HepG2 (cell line): Measurements from ENCODE around the gene RAE1. TPM values are rescaled to one million over a fixed set of nuclear protein-coding genes. Genes with fewer than 3 reads are reported as not detected.
A peak's percentile ranks its signal among the peaks of the same experiment; 100 is the strongest.

Experiments
- AFF4 ChIP-seq: sonication (generic); formaldehyde crosslinking; IDR thresholded peaks from 2 replicates; pipeline ENCODE4 v1.4.0; 2020; ENCODE audit warnings: missing genetic modification reagents
- CENPBD1 ChIP-seq: sonication (generic); formaldehyde crosslinking; IDR thresholded peaks from 2 replicates; pipeline ENCODE4 v1.8.0; 2022; ENCODE audit warnings: missing genetic modification reagents, low read depth, mild to moderate bottlenecking, borderline replicate concordance
- E2F1 ChIP-seq: sonication (generic); formaldehyde crosslinking; IDR thresholded peaks from 2 replicates; pipeline ENCODE4 v1.5.0; 2020; ENCODE audit warnings: missing genetic modification reagents
- ELF1 ChIP-seq: sonication (generic); formaldehyde crosslinking; IDR thresholded peaks from 2 replicates; pipeline ENCODE4 v1.4.0; 2020; ENCODE audit warnings: missing genetic modification reagents
- ETS1 ChIP-seq: sonication (generic); formaldehyde crosslinking; IDR thresholded peaks from 2 replicates; pipeline ENCODE4 v1.4.0; 2020; ENCODE audit warnings: missing genetic modification reagents
- GATA4 ChIP-seq: sonication (generic); IDR thresholded peaks from 2 replicates; pipeline ENCODE4 v1.6.1; 2016; ENCODE audit warnings: antibody characterized with exemption, low read depth, borderline replicate concordance
- KMT2A ChIP-seq: sonication (generic); formaldehyde crosslinking; IDR thresholded peaks from 2 replicates; pipeline ENCODE4 v1.4.0; 2020; ENCODE audit warnings: missing genetic modification reagents
- LBX2 ChIP-seq: sonication (generic); formaldehyde crosslinking; IDR thresholded peaks from 2 replicates; pipeline ENCODE4 v1.5.0; 2020; ENCODE audit warnings: missing genetic modification reagents, mild to moderate bottlenecking, borderline replicate concordance
- LRRFIP1 ChIP-seq: sonication (generic); formaldehyde crosslinking; conservative IDR thresholded peaks from 2 replicates; pipeline ENCODE4 v1.4.0; 2020; ENCODE audit warnings: missing genetic modification reagents
- MYNN ChIP-seq: sonication (generic); formaldehyde crosslinking; IDR thresholded peaks from 2 replicates; pipeline ENCODE4 v1.4.0; 2020; ENCODE audit warnings: mild to moderate bottlenecking, low read depth, missing genetic modification reagents
- REXO4 ChIP-seq: sonication (generic); formaldehyde crosslinking; IDR thresholded peaks from 2 replicates; pipeline ENCODE4 v1.8.0; 2022; ENCODE audit warnings: missing genetic modification reagents, mild to moderate bottlenecking, borderline replicate concordance
- SAFB2 ChIP-seq: sonication (generic); formaldehyde crosslinking; IDR thresholded peaks from 2 replicates; pipeline ENCODE4 v1.5.1; 2020; ENCODE audit warnings: missing genetic modification reagents, low read depth, mild to moderate bottlenecking, borderline replicate concordance
- SRSF1 ChIP-seq: fragments of 200-400 bp; formaldehyde crosslinking; optimal IDR thresholded peaks from 2 replicates; pipeline ENCODE3; 2017; ENCODE audit warnings: mild to moderate bottlenecking, low read depth, low read length, moderate library complexity
- YY1 ChIP-seq: IDR thresholded peaks from 2 replicates; pipeline ENCODE4 v1.6.1; 2011; ENCODE audit warnings: low read length, low read depth, moderate library complexity, mild to moderate bottlenecking; ENCODE audit not compliant: insufficient read depth, insufficient replicate concordance
- ZFP37 ChIP-seq: sonication (generic); formaldehyde crosslinking; IDR thresholded peaks from 2 replicates; pipeline ENCODE4 v1.4.0; 2020; ENCODE audit warnings: missing genetic modification reagents, borderline replicate concordance
- ZNF143 ChIP-seq: sonication (generic); formaldehyde crosslinking; IDR thresholded peaks from 2 replicates; pipeline ENCODE4 v1.4.0; 2020; ENCODE audit warnings: missing genetic modification reagents
- ZNF260 ChIP-seq: sonication (generic); formaldehyde crosslinking; IDR thresholded peaks from 2 replicates; pipeline ENCODE4 v1.4.0; 2020; ENCODE audit warnings: missing genetic modification reagents, low read depth, mild to moderate bottlenecking, borderline replicate concordance
- ZNF580 ChIP-seq: IDR thresholded peaks from 2 replicates; pipeline ENCODE4 v1.6.1; 2016; ENCODE audit warnings: low read depth, borderline replicate concordance
- polyA plus RNA-seq, 8 experiments: library from polyadenylated mRNA; depleted of rRNA in 3 of 8; stranded (reverse) in 7 of 8; unstranded in 1 of 8; fragments of >200 nt; fragmentation: Illumina TruSeq in 4 of 8; extraction: Trizol in 4 of 8; gene quantifications; 2 replicates each; pipeline versions ENCODE4 v1.2.1 to v1.2.3, GENCODE V29; 2011 to 2016; ENCODE audit warnings: low read depth in 4 of 8, missing spikeins in 1 of 8, mixed read lengths in 1 of 8; ENCODE audit not compliant: insufficient read depth in 1 of 8
- total RNA-seq, 5 experiments: library from RNA; depleted of rRNA; stranded (reverse); fragments of >200 nt; fragmentation: Illumina TruSeq; extraction: Trizol; gene quantifications; 2 replicates each; pipeline ENCODE4 v1.2.3, GENCODE V29; 2016; ENCODE audit warnings: low read depth in 1 of 5

Gene RAE1
- total and polyA plus RNA-seq, 2 of the 13 experiments (the other 11 are each of a cell fraction or from before 2014, with no cell fraction given) = 36.1 to 72.9 TPM

GRCh38 chr20:57390604-57391438 lies 39.8 kb downstream of the RAE1 start, which contains the start of gene RBM38 (continued):
- TF ChIP-seq CENPBD1 (no peak), ZNF580 (CRISPR knock-in tag) (no peak), ZNF143 (CRISPR knock-in tag) (peak; percentile 84), ZNF260 (no peak), SAFB2 (CRISPR knock-in tag) (no peak), REXO4 (no peak), LBX2 (CRISPR knock-in tag) (no peak), ZFP37 (CRISPR knock-in tag) (peak; percentile 53; the same call in 1 of the 2 replicates), YY1 (peak; percentile 30), AFF4 (CRISPR knock-in tag) (no peak), GATA4 (no peak), MYNN (CRISPR knock-in tag) (no peak), ELF1 (no peak), E2F1 (CRISPR knock-in tag) (peak; percentile 45; the same call in 1 of the 2 replicates), KMT2A (CRISPR knock-in tag) (no peak), ETS1 (no peak; the same call in 1 of the 2 replicates), SRSF1 (no peak), LRRFIP1 (CRISPR knock-in tag) (no peak)
